WTC11 (cell line): ENCODE results near the gene TAPT1. TPM values are rescaled to one million over a fixed set of nuclear protein-coding genes. Genes with fewer than 3 reads are reported as not detected.

Experiments used
- ATAC-seq: fragments of 200-7000 bp; cut with Tn5 transposase; 2 replicates; pipeline ENCODE4 v1.10.0; 2021; ENCODE audit warnings: mild to moderate bottlenecking, moderate library complexity
- CTCF ChIA-PET: fragments of 300-600 bp; sonication (Branson Sonifier 250); formaldehyde crosslinking; loops from one replicate; lab custom pipeline; 2021; ENCODE audit warnings: antibody characterized with exemption; lab: Charles Lee
- POLR2A ChIA-PET: fragments of 350-600 bp; sonication (Branson Sonifier 250); formaldehyde crosslinking; loops from one replicate; lab custom pipeline; 2021; ENCODE audit warnings: antibody characterized with exemption; lab: Charles Lee
- DNase-seq: peaks from one replicate; pipeline ENCODE4 v3.0.0; 2021; ENCODE audit warnings: low spot score
- H3K27ac Mint-ChIP-seq: 2 replicates; pipeline ENCODE4 v1.8.0; 2021; ENCODE audit warnings: mixed read lengths
- H3K27me3 Mint-ChIP-seq: 2 replicates; pipeline ENCODE4 v1.8.0; 2021; ENCODE audit warnings: low read depth, mild to moderate bottlenecking, moderate library complexity, mixed read lengths
- H3K36me3 Mint-ChIP-seq: 2 replicates; pipeline ENCODE4 v1.8.0; 2021; ENCODE audit warnings: mixed read lengths
- H3K4me1 Mint-ChIP-seq: 2 replicates; pipeline ENCODE4 v1.8.0; 2022; ENCODE audit warnings: mixed read lengths
- H3K4me3 Mint-ChIP-seq: 2 replicates; pipeline ENCODE4 v1.8.0; 2021; ENCODE audit warnings: mild to moderate bottlenecking, moderate library complexity, mixed read lengths
- H3K9me3 Mint-ChIP-seq: 2 replicates; pipeline ENCODE4 v1.8.0; 2021; ENCODE audit warnings: mixed read lengths
- EMX1 ChIP-seq: fragments of 250-450 bp; sonication (Bioruptor Pico); IDR thresholded peaks from 2 replicates; pipeline ENCODE4 v1.8.0; 2021; ENCODE audit warnings: mild to moderate bottlenecking
- FOXJ3 ChIP-seq: sonication (generic); formaldehyde crosslinking; IDR thresholded peaks from 2 replicates; pipeline ENCODE4 v1.9.0; 2021; ENCODE audit warnings: missing genetic modification reagents, mild to moderate bottlenecking, borderline replicate concordance
- HMGA2 ChIP-seq: fragments of 250-450 bp; sonication (Bioruptor Pico); IDR thresholded peaks from 2 replicates; pipeline ENCODE4 v1.4.0; 2021; ENCODE audit warnings: mild to moderate bottlenecking, moderate library complexity
- IRF2 ChIP-seq: sonication (generic); formaldehyde crosslinking; IDR thresholded peaks from 2 replicates; pipeline ENCODE4 v1.8.0; 2022; ENCODE audit warnings: low read depth, missing genetic modification reagents, borderline replicate concordance
- MYBL2 ChIP-seq: sonication (generic); formaldehyde crosslinking; IDR thresholded peaks from 2 replicates; pipeline ENCODE4 v1.8.1; 2023; ENCODE audit warnings: mild to moderate bottlenecking, moderate library complexity, missing genetic modification reagents
- SMAD3 ChIP-seq: sonication (generic); formaldehyde crosslinking; IDR thresholded peaks from 2 replicates; pipeline ENCODE4 v1.8.0; 2022; ENCODE audit warnings: missing genetic modification reagents, mild to moderate bottlenecking, borderline replicate concordance
- TEAD4 ChIP-seq: sonication (generic); formaldehyde crosslinking; IDR thresholded peaks from 2 replicates; pipeline ENCODE4 v1.8.0; 2022; ENCODE audit warnings: mild to moderate bottlenecking, missing genetic modification reagents
- TP53 ChIP-seq: sonication (generic); formaldehyde crosslinking; IDR thresholded peaks from 2 replicates; pipeline ENCODE4 v1.8.1; 2023; ENCODE audit warnings: mild to moderate bottlenecking, missing genetic modification reagents
- ZNF121 ChIP-seq: sonication (generic); formaldehyde crosslinking; IDR thresholded peaks from 2 replicates; pipeline ENCODE4 v1.8.0; 2023; ENCODE audit warnings: missing genetic modification reagents
- ZNF416 ChIP-seq: fragments of 250-450 bp; sonication (Bioruptor Pico); IDR thresholded peaks from 2 replicates; pipeline ENCODE4 v1.9.0; 2021; ENCODE audit warnings: mild to moderate bottlenecking, inconsistent platforms
- total RNA-seq: library from RNA; stranded (reverse); gene quantifications from 3 replicates; pipeline ENCODE4 v1.2.3, GENCODE V29; 2021
- TF ChIP-seq, protein P1 (sequence below): sonication (generic); formaldehyde crosslinking; IDR thresholded peaks from 2 replicates; pipeline ENCODE4 v1.8.0; 2023; ENCODE audit warnings: mild to moderate bottlenecking, missing genetic modification reagents
- TF ChIP-seq, protein P2 (sequence below): sonication (generic); formaldehyde crosslinking; IDR thresholded peaks from 2 replicates; pipeline ENCODE4 v1.8.0; 2022; ENCODE audit warnings: mild to moderate bottlenecking, missing genetic modification reagents
- TF ChIP-seq, protein P3 (sequence below): sonication (generic); formaldehyde crosslinking; IDR thresholded peaks from 2 replicates; pipeline ENCODE4 v1.8.0; 2022; ENCODE audit warnings: mild to moderate bottlenecking, missing genetic modification reagents
- TF ChIP-seq, protein P4 (sequence below): sonication (generic); formaldehyde crosslinking; IDR thresholded peaks from 2 replicates; pipeline ENCODE4 v1.8.1; 2023; ENCODE audit warnings: mild to moderate bottlenecking, moderate library complexity, missing genetic modification reagents
- TF ChIP-seq, protein P5 (sequence below): sonication (generic); formaldehyde crosslinking; IDR thresholded peaks from 2 replicates; pipeline ENCODE4 v1.8.1; 2022; ENCODE audit warnings: low read depth, mild to moderate bottlenecking, moderate library complexity, missing genetic modification reagents, borderline replicate concordance
- TF ChIP-seq, protein P6 (sequence below): fragments of 250-450 bp; sonication (Bioruptor Pico); IDR thresholded peaks from 2 replicates; pipeline ENCODE4 v2.1.2; 2022; ENCODE audit warnings: mild to moderate bottlenecking, moderate library complexity
- TF ChIP-seq, protein P7 (sequence below): sonication (generic); formaldehyde crosslinking; conservative IDR thresholded peaks from 2 replicates; pipeline ENCODE4 v1.8.1; 2022; ENCODE audit warnings: mild to moderate bottlenecking, missing genetic modification reagents
- TF ChIP-seq, protein P8 (sequence below): sonication (generic); formaldehyde crosslinking; IDR thresholded peaks from 2 replicates; pipeline ENCODE4 v1.8.1; 2023; ENCODE audit warnings: mild to moderate bottlenecking, missing genetic modification reagents
- TF ChIP-seq, protein P9 (sequence below): sonication (generic); formaldehyde crosslinking; IDR thresholded peaks from 2 replicates; pipeline ENCODE4 v1.8.0; 2022; ENCODE audit warnings: missing genetic modification reagents

TAPT1 gene
- total RNA-seq, 1 experiment from 2014 or later, result 12.4 TPM

DNA sequence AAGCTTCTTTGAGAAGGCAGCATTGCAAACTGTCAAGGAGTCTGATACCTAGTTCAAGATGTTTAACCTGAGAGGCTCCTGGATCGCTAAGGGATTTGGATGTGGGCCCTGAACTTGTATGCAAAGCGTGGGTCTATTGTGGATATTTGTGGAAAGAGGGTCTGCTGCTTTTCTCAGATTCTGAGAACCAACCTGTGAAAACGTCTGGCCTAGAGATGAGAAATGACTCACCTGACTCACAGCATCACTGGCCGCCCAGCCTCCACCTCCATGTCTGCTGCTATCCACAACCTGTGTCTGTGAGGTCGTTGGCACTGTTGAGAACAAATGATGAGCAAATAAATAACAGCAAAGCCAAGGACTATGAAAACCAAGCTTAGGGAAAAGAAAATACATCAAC, 109.1 kb downstream of the TAPT1 start:
- ChIA-PET CTCF (no interaction called here), POLR2A (no interaction called here)
- no peak for ATAC-seq
- no peaks in the 10 kb centered on the region for H3K9me3 Mint-ChIP-seq
- DNase-seq, result no peak
- H3K4me1 Mint-ChIP-seq, result no peaks in the 10 kb centered on the region
- TF ChIP-seq TEAD4 (CRISPR knock-in tag) (no peak), EMX1 (CRISPR knock-in tag) (no peak), TP53 (CRISPR knock-in tag) (no peak), IRF2 (no peak), FOXJ3 (CRISPR knock-in tag) (no peak), ZNF416 (CRISPR knock-in tag) (no peak), MYBL2 (no peak), SMAD3 (CRISPR knock-in tag) (no peak), HMGA2 (CRISPR knock-in tag) (no peak), ZNF121 (CRISPR knock-in tag) (no peak)
- TF ChIP-seq, protein P1, sequence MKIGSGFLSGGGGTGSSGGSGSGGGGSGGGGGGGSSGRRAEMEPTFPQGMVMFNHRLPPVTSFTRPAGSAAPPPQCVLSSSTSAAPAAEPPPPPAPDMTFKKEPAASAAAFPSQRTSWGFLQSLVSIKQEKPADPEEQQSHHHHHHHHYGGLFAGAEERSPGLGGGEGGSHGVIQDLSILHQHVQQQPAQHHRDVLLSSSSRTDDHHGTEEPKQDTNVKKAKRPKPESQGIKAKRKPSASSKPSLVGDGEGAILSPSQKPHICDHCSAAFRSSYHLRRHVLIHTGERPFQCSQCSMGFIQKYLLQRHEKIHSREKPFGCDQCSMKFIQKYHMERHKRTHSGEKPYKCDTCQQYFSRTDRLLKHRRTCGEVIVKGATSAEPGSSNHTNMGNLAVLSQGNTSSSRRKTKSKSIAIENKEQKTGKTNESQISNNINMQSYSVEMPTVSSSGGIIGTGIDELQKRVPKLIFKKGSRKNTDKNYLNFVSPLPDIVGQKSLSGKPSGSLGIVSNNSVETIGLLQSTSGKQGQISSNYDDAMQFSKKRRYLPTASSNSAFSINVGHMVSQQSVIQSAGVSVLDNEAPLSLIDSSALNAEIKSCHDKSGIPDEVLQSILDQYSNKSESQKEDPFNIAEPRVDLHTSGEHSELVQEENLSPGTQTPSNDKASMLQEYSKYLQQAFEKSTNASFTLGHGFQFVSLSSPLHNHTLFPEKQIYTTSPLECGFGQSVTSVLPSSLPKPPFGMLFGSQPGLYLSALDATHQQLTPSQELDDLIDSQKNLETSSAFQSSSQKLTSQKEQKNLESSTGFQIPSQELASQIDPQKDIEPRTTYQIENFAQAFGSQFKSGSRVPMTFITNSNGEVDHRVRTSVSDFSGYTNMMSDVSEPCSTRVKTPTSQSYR (CRISPR knock-in tag), result no peak
- TF ChIP-seq, protein P2, sequence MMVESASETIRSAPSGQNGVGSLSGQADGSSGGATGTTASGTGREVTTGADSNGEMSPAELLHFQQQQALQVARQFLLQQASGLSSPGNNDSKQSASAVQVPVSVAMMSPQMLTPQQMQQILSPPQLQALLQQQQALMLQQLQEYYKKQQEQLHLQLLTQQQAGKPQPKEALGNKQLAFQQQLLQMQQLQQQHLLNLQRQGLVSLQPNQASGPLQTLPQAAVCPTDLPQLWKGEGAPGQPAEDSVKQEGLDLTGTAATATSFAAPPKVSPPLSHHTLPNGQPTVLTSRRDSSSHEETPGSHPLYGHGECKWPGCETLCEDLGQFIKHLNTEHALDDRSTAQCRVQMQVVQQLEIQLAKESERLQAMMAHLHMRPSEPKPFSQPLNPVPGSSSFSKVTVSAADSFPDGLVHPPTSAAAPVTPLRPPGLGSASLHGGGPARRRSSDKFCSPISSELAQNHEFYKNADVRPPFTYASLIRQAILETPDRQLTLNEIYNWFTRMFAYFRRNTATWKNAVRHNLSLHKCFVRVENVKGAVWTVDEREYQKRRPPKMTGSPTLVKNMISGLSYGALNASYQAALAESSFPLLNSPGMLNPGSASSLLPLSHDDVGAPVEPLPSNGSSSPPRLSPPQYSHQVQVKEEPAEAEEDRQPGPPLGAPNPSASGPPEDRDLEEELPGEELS, result no peak
- TF ChIP-seq, protein P3, sequence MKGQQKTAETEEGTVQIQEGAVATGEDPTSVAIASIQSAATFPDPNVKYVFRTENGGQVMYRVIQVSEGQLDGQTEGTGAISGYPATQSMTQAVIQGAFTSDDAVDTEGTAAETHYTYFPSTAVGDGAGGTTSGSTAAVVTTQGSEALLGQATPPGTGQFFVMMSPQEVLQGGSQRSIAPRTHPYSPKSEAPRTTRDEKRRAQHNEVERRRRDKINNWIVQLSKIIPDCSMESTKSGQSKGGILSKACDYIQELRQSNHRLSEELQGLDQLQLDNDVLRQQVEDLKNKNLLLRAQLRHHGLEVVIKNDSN (CRISPR knock-in tag), result no peak
- TF ChIP-seq, protein P4, sequence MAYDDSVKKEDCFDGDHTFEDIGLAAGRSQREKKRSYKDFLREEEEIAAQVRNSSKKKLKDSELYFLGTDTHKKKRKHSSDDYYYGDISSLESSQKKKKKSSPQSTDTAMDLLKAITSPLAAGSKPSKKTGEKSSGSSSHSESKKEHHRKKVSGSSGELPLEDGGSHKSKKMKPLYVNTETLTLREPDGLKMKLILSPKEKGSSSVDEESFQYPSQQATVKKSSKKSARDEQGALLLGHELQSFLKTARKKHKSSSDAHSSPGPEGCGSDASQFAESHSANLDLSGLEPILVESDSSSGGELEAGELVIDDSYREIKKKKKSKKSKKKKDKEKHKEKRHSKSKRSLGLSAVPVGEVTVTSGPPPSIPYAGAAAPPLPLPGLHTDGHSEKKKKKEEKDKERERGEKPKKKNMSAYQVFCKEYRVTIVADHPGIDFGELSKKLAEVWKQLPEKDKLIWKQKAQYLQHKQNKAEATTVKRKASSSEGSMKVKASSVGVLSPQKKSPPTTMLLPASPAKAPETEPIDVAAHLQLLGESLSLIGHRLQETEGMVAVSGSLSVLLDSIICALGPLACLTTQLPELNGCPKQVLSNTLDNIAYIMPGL (CRISPR knock-in tag), result no peak
- TF ChIP-seq, protein P5, sequence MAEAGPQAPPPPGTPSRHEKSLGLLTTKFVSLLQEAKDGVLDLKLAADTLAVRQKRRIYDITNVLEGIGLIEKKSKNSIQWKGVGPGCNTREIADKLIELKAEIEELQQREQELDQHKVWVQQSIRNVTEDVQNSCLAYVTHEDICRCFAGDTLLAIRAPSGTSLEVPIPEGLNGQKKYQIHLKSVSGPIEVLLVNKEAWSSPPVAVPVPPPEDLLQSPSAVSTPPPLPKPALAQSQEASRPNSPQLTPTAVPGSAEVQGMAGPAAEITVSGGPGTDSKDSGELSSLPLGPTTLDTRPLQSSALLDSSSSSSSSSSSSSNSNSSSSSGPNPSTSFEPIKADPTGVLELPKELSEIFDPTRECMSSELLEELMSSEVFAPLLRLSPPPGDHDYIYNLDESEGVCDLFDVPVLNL, result no peak
- H3K36me3 Mint-ChIP-seq, result no peaks in the 10 kb centered on the region
- no peak overlapping the region for H3K4me3 Mint-ChIP-seq
- no peaks in the 10 kb centered on the region; the same call in 1 of the 2 replicates for H3K27me3 Mint-ChIP-seq
- H3K27ac Mint-ChIP-seq, result no peak overlapping the region

DNA sequence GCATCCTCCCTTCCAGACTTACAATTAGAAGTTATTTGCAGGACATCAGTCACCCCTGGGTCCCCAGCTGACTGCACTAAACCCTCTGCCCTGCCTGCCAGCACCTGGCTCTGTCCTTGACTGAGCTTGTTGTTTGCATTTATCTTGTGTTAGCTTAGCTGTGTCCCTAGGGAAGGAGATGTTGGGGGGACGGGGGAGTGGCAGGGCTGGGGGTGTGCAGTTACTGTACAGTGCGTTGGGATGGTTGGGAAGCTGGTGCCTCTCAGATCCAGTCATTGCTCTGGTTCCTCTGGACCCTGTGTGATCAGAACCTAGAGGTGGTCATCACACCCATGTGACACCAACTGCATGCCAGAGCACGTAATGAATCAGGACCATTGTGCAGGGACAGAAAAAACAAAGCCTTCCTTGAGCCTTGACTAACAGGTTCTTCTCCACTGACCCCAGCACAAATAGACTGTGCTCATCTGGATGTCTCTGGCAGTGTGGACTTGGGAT, 109.7 kb downstream of the TAPT1 start:
- Mint-ChIP-seq H3K27ac (no peak overlapping the region), H3K4me3 (no peak overlapping the region), H3K9me3 (no peaks in the 10 kb centered on the region), H3K4me1 (no peaks in the 10 kb centered on the region), H3K36me3 (no peaks in the 10 kb centered on the region), H3K27me3 (no peaks in the 10 kb centered on the region; the same call in 1 of the 2 replicates)
- ChIA-PET POLR2A (no interaction called here), CTCF (no interaction called here)
- ATAC-seq (no peak), DNase-seq (no peak)
- TF ChIP-seq, protein P6, sequence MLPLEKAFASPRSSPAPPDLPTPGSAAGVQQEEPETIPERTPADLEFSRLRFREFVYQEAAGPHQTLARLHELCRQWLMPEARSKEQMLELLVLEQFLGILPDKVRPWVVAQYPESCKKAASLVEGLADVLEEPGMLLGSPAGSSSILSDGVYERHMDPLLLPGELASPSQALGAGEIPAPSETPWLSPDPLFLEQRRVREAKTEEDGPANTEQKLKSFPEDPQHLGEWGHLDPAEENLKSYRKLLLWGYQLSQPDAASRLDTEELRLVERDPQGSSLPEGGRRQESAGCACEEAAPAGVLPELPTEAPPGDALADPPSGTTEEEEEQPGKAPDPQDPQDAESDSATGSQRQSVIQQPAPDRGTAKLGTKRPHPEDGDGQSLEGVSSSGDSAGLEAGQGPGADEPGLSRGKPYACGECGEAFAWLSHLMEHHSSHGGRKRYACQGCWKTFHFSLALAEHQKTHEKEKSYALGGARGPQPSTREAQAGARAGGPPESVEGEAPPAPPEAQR (CRISPR knock-in tag), result no peak
- TF ChIP-seq, protein P7, sequence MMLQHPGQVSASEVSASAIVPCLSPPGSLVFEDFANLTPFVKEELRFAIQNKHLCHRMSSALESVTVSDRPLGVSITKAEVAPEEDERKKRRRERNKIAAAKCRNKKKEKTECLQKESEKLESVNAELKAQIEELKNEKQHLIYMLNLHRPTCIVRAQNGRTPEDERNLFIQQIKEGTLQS (CRISPR knock-in tag), result no peak
- TF ChIP-seq, protein P8, sequence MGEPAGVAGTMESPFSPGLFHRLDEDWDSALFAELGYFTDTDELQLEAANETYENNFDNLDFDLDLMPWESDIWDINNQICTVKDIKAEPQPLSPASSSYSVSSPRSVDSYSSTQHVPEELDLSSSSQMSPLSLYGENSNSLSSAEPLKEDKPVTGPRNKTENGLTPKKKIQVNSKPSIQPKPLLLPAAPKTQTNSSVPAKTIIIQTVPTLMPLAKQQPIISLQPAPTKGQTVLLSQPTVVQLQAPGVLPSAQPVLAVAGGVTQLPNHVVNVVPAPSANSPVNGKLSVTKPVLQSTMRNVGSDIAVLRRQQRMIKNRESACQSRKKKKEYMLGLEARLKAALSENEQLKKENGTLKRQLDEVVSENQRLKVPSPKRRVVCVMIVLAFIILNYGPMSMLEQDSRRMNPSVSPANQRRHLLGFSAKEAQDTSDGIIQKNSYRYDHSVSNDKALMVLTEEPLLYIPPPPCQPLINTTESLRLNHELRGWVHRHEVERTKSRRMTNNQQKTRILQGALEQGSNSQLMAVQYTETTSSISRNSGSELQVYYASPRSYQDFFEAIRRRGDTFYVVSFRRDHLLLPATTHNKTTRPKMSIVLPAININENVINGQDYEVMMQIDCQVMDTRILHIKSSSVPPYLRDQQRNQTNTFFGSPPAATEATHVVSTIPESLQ (CRISPR knock-in tag), result no peak
- TF ChIP-seq, protein P9, sequence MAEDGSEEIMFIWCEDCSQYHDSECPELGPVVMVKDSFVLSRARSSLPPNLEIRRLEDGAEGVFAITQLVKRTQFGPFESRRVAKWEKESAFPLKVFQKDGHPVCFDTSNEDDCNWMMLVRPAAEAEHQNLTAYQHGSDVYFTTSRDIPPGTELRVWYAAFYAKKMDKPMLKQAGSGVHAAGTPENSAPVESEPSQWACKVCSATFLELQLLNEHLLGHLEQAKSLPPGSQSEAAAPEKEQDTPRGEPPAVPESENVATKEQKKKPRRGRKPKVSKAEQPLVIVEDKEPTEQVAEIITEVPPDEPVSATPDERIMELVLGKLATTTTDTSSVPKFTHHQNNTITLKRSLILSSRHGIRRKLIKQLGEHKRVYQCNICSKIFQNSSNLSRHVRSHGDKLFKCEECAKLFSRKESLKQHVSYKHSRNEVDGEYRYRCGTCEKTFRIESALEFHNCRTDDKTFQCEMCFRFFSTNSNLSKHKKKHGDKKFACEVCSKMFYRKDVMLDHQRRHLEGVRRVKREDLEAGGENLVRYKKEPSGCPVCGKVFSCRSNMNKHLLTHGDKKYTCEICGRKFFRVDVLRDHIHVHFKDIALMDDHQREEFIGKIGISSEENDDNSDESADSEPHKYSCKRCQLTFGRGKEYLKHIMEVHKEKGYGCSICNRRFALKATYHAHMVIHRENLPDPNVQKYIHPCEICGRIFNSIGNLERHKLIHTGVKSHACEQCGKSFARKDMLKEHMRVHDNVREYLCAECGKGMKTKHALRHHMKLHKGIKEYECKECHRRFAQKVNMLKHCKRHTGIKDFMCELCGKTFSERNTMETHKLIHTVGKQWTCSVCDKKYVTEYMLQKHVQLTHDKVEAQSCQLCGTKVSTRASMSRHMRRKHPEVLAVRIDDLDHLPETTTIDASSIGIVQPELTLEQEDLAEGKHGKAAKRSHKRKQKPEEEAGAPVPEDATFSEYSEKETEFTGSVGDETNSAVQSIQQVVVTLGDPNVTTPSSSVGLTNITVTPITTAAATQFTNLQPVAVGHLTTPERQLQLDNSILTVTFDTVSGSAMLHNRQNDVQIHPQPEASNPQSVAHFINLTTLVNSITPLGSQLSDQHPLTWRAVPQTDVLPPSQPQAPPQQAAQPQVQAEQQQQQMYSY, result no peak
